NOMO-1 treated with DMSO at 0.1 percent for 48 hours (cell line): ENCODE data around the gene GNB1.

Experiments used
- DNase-seq: peaks from one replicate; lab custom pipeline; 2025; ENCODE audit not compliant: unreplicated experiment; lab: John Stamatoyannopoulos, UW

The GNB1 gene

DNA sequence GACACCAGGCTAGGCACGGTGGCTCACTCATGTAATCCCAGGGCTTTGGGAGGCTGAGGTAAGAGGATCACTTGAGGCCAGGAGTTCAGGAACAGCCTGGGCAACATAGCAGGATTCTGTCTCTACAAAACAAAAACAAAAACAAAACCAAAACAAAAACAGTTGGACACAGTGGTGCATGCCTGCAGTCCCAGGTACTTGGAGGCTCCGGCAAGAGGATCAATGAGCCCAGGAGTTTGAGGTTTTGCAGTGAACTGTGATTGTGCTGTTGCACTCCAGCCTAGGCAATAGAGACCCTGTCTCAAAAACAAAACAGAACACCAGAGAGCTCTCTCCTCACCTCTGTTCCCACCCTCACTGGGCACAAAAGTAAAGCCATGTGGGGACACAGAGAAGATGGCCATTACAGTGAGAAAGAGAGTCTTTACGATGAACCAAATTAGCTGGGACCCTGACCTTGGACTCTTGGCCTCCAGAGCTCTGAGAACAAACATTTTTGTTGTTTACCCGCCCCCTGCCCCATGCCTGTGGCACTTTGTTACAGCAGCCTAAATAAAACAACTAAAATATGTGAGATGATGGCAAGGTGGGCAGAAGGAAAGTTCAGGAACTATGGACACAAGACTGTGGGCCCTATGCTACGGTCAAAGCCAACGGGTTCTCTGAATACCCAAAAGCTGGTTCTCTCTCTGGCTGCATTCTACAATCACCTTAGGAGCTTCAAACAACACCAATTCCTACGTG, 122.5 kb downstream of the GNB1 start:
- no peak for DNase-seq

DNA sequence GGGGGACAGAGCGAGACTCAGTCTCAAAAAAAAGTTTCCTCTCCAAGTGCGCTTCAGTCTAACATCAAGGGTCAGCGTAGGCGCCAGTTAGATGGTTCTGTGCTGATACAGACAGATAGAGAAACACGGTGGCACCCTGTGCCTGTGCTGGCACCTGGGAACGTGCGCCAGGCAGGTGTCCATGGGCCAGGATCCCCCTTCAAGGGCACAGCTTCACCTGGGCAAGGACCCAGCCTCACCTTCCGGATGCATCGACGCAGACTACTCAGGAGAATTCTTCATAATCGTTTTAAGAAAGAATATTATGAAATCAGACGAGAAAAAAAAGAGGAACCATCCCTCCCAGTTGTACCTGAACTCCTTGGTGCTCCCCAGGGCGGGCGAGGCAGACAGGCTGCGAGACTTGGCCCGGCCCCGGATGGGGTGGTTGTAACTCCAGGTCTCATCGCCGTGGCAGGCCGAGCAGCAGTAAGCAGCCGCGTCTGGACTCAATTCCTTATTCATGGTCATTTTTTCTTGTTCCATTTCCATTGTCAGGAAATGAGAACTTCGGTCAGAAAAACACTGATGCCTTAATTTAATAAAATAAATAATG, 125.9 kb downstream of the GNB1 start:
- DNase-seq = peak; percentile 78

DNA sequence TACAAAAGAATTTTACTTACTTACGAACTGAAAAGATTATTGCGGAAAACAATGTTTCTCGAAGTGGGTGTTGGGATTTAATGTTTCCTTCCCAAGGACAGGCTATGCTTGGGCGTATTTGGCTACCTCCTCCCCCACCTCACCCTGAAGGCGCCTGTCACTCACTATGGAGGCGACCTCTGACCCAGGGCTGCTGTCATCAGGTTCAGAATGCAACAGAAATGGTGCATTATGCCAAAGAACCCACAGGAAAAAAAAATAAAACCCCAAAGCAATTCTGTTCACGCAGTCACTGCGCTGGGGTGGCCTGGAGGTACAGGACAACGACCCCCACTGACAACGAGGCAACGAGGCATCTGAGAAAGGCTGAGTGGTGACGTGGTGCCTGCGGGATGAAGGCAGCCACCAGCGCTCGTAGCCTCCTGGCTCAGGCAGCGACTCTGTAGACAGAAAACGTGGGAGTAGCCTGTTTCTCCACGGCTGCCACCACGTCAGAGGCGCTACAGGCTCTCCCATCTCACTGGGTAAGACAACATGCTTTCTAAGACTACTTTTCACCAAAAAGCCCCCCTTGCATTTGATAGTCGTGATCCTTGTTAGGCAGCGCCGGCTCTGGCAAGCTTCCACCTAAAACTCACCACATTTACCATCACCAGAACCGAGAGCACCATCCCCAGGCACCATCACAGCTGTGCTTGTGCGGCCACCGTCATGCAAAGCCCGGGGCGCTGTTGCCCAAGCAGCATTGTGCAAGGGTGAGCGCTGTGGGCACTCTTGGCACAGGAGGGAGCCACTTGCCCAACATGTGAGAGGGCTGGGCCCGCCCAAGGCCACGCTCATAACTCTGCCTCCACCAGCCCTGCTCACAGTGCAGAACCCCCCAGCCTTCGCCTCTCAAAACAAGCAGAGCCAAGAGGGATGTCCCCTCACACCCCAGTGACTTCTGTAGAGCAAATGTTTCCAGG, 126.9 kb downstream of the GNB1 start:
- peak; percentile 61 for DNase-seq

DNA sequence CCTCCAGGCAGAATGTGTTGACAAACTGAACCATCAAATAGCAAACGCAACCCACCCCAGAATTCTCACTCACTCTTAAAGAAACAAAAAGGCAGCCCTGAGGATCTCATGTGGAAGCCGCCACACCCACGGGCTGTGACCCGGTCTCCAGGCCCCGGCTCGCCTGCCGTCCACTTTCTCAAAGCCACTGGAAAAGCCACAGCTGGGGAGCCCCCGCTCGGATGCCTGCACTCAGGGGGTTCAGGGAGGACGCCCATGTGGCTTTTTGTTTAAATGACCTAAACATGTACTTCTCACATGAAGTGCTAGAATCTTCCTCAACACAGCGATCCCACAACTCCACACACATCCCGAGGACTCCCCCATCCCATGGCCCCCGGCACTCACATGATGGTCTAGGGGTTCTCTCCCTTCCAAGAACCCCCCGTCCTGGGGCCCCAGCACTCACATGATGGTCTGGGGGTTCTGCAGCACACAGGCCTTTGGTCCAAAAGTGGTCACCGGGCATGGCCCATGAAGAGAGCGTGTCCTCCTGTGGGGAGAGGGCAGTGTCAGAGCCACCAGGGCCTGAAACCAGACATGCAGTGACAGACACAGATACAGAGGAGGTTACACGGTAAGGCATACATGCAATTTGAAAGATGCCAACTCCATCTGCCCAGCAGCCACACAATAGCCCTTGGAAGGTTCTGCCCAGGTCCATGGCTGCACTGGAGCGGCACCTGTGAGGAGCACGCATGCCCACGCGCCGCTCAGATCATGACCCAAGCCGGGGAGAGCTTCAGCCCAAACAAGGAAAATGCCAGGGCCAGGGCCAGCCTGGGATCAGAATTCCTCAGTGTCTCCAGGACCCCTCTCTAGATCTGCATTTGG, 129.1 kb downstream of the GNB1 start:
- no peak for DNase-seq

DNA sequence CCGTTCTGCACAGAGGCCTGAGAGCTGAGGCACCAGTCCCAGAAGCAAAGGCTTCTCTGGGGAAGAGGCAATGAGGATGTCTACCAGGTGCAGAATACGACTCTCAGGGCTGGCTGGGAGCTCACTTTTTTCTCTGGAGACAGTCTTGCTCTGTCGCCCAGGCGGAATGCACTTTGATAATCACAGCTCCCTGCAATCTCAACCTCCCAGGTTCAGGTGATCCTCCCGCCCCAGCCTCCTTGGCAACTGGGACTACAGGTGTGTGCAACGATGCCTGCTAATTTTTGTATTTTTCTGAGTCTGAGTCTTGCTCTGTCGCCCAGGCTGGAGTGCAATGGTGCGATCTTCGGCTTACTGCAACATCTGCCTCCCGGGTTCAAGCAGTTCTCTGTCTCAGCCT, 130.2 kb downstream of the GNB1 start:
- DNase-seq = no peak

DNA sequence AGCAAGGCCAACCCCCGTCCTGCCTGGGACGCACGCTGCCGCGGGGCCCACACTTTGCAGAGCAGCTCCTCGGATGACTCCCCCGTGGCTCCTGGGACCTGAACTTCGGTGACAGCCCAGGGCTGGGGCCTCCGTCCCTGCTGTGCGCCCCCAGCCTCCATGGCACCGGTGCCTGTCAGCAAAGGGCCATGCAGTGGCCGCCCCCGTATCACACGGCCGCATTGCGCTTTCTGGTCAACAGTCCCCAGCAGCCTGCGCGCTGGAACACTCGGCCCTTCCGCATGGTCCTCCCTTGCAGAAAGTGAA, 130.6 kb downstream of the GNB1 start:
- no peak for DNase-seq

DNA sequence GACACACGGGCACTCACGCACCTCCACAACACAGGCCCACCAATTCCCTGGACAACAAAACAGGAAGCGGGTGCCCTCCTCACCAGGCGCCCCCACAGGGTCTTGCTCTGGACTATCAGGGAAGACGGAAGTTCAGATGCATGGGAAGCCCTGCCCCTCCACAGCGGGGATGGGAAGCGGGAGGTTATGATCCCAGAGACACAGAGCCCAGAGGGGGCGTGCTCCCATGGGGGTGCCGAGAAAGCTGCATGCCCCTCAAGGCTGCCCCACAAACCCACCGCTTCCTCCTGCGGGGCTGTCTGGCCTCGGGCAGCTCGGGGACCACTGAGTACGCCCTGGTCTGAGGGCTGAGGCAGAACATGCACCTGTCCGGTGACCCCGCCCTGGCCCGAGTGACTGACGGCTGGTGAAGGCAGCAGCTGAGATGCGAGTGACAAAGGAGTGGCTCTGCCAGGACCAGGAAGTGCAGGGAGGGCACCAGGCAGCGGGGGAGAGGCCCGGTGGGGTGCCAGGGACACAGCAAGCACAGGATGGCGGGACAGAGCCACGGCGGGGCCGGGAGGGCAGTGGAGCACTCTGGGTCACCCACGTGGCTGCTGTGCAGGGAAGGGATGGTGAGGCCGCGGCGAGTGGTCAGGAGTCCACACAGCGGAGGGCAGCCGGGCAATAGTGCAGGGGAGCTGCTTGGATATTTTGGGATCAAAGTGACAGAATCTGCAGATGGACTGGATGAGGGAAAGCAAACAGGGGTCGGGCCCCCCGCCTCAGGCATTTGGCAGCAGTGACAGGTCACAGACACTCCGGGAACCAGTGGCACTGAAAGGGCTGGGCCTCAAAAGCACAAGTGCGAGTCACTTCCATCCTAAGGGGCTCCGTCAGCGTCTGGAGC, 131.2 kb downstream of the GNB1 start:
- DNase-seq = no peak

DNA sequence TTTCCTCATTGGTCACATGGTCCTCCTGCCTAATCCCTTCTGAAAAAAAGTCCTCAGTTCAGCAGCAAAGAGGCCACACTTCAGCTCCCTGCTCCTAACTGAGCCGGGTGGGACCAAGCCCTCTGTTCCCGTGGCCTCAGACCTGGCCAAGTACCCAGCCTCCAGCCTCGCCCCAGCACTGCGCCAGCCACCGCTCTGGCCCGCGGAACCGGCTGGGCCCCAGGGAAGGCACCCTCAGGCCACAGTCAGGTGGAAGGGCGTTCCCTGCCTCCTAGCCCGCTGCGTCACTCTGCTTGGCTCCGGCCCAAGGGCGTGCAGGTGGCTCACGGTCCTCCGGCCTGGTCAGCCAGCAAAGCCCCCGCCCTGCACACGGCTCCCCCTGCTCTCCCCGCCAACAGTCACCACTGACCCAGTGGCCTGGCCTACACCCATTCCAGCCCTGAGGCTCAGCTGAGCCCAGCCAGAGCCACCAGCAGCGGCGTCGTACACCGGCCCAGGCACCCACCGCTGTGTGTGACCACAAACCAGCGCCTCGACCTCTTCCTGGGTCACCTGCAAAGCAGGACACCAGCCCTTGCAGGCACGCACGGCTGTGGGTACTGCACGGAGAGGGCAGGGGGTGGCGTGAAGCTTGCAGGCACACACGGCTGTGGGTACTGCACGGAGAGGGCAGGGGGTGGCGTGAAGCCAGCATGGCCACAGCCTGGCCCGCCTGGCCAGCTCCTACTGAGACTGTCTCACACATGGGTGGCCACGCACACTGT, 132.0 kb downstream of the GNB1 start:
- DNase-seq = no peak

DNA sequence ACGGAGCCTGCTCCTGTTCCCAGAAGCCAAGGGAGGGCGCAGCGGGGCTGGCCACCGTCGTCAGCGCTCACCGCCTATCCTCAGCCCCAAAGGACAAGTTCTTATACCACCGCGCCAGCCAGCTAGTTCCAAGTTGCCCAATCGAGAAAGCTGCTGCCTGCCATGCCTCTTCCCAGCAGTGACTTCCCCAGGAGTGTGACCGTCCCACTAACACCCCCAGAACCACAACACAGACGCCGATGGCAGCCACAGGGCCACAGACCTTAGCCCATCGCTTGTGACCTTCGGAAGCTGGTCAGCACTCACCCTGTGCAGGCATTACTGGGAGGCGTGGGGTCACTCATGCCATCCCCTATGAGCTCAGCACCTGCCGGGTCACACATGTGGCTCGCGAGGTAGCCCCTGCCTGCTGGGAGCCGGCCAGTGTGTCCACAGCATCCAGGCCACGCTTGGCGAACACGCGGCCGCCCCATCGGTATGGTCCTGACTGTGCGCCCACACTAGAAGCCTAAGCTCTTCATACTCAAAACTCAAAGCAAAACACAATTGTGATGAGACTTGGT, 132.7 kb downstream of the GNB1 start:
- no peak for DNase-seq

DNA sequence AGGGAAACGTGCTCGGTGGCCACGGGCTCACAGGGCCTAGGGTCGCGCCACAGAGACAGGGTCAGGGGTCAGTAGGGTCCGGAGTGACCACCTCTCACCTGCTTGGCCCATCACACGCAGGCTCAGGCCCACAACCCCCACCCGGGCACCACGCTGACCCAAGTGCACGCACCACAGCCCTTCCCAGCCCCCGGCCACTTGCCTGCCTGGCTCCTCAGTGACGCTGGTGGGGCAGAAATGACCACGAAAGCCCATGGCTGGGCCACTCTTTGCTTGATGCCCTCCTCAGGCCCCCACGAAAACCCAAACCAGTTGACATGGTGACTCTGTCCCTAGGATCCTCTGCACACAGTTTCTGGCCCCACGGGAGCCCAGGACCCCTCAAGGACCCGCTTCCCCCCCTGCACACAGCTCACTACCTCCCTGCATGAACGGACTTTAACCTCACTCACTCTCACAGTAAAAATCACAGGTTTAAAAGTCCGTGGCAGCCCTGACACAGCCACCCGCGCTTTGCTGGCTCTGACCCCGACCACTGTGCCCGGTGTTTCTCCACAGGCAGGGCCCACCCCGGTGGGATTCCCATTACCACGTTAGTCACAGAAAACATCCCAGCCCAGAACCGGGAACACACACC, 133.3 kb downstream of the GNB1 start:
- DNase-seq = no peak

DNA sequence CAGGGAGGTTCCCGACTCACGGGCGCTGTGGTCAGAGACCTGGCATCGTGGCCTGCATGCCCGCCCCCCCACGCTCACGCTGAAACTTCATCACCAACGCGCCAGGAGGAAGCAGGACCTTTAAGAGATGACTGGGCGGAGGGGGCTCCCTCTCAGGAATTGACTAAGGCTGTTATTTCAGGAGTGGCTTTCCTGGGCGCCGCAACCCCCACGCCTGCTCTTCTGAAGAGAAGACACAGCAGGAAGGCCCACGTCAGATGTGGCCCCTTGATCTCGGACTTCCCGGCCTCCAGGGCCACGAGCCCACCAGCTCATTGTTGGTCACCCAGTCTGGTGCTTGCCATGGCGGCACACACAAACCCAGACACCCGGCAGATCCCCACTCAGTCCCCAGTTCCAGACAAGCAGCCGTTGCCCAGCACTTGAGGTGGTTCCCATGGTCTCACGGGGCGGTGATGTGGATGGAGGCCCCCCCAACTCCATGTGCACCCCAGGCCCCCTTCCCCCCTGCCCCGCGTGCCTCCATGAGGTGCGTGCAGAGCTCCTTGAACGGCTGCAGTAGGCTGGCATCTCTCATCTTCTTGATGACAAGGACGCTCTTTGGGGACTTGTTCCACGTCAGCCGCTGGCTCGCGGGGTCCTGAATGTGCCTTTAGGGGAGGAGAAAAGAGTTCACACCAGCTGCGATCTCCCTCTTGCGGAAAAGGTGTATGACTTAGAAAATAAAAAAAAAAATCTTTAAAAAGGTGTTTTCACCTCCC, 134.0 kb downstream of the GNB1 start:
- DNase-seq = no peak

DNA sequence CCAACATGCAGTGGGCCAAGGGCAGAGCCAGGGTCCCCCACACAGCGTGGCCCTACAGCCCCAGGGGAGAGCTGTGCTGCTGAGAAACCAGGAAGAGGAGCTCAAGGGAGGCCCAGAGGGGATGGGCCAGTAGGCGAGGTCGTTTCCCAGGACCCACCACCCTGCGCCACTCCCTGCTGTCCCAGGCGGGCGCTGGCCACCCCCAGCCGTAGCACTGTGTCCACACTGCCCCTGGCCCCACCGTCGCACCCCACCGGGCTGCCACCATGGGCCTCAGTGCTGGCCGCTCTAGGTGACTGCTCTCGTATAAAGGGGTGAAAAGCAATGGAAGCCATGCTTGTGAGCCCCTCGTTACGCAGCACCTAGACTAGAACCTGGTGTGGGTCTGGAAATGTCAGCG, 135.0 kb downstream of the GNB1 start:
- DNase-seq = no peak

DNA sequence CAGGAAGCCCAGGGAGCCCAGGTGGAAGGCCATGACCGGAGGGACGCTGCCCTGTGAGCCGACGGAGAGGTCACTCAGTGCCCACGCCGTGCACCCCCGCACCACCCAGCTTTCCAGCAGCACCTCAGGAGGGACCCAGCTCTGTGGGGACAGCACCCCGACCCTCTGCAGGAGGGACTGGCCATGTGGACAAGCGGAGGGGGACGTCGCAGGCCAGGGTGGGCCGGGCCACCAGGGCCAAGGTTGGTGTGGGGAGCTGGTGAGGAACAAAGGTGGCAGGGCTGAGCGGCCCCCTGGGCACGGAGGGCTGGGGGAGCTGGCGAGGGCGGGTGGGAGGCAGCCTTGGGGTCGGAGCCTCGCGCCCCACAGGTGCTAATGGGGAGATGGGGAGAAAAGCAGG, 135.5 kb downstream of the GNB1 start:
- no peak for DNase-seq

DNA sequence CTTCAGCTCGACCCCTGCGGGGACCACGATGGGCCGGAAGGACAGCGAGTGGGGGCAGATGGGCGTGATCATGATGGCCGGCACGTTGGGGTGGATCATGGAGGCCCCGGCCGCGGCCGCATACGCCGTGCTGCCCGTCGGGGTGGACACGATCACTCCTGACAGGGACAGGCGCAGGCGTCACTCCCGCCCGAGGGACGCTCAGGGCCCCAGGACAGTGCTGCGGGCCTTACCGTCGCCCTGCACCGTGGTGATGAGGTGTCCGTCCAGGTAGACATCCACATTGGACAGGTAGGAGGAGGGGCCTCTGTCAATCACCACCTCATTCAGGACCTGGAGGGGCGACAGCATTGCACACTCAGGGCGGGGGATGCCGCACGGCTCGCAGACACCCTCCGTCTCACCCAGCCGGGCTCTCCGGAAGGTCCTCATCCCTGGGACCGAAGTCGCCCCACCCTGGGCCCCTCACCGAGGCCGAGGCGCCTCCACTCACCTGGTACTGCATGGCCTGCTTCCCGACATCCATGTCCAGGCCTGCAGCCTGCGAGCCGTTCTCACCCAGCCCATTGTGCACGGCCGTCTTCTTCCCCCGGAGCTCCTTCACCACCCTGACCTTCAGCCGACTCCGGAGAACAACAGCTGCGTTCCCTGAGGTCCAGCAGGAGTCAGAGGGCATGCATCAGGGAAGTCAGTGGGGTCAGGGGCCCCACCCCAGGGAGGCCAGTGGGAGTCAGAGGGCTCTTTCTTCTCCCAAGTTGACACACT, 136.7 kb downstream of the GNB1 start:
- no peak for DNase-seq

DNA sequence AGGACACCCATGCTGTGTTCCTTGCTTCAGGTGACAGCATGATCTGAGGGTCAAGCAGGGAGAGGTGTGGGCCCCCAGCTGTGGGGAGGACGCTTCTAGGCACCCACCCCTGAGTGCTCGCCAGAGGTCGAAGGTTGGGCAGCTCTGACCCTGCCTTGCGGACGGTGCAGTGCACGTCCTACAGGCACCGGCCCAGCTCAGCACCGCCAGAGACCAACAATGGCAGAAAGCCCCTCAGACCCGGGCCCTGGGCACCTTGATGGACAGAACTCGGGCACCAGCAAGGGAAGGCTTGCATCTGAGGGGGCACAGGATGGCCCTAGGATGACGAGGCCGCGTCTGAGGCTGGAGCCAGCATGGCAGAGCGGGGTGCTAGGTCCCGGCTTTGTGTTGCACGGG, 137.3 kb downstream of the GNB1 start:
- no peak for DNase-seq

DNA sequence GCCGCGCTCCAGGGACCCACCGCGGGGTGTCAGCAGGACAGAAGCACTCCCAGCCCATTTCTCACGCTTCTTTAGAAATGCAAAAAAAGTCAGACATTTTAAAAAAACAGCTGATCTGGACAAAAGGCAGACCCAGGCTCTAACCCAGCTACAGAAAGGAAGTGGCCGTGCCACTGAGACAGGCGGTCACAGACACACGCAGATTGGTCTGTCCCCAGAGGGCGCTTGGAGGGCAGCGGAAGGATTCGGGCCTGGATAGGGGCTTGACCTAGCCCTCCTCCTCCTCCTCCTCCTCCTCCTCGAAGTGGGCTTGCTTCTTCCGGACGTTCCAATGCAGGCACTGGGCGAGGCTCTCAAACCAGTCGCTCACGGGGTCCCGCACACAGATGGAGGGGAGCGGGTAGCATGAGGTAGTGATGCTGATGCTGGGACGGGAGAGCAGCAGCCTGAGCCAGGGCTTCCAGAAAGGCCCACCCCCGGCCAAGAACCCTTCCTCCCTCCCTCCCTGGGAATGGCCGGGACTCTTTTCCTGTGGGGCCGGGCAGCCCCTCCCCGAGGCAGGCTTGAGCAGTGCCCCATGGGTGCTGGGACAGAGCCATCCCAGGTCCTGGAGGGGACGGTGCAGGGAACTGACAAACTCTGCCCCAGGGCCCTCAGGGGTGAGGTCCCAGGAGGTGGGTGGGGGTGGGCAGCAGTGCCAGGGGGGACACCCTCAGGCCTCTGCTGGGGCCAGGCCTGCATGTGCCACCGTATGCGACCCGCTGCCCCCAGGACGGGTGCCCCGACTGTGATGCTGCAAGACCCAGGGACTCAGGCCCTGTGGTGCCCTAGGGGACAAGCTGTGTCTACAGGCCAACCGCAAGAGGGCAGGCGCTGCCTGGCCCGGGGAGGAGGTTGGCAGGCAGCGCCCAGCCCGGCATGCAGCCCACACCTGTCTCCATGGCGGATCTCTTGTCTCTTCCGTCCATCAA, 138.0 kb downstream of the GNB1 start:
- DNase-seq = no peak
